Erythroblast (primary cell): ENCODE data around the gene HIP1.

ENCODE experiments used
- GATA1 ChIP-seq: IDR thresholded peaks from 2 replicates; pipeline ENCODE4 v1.6.1; 2011; ENCODE audit warnings: low read depth, mild to moderate bottlenecking, control low read depth, low read length, moderate library complexity
- POLR2A ChIP-seq: IDR thresholded peaks from 2 replicates; pipeline ENCODE4 v1.6.1; 2011; ENCODE audit warnings: mild to moderate bottlenecking, low read length

DNA sequence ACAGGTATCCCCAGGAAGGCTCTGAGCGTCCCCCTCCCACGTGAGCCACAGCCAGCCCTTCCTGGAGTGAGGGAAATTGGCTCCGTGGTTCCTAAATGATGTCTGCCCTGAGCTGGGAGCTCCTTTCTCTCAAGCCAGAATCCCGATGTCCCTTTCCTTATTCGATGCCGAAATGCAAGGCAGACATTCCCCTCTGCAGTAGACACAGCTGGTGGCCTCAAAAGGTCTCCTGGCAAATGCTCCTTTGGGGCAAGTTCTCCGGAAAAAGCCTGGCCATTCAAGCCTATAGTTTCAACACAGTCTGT, 98.9 kb downstream of the HIP1 start:
- TF ChIP-seq POLR2A: no peak
- TF ChIP-seq GATA1: no peak
